ENCODE data around the gene PTPRU. TPM values are rescaled to one million over a fixed set of nuclear protein-coding genes. Genes with fewer than 3 reads are reported as not detected.
A peak's percentile ranks its signal among the peaks of the same experiment; 100 is the strongest.

PTPRU gene
- total RNA-seq, 1 experiment from 2014 or later, result 6.8 TPM

DNA sequence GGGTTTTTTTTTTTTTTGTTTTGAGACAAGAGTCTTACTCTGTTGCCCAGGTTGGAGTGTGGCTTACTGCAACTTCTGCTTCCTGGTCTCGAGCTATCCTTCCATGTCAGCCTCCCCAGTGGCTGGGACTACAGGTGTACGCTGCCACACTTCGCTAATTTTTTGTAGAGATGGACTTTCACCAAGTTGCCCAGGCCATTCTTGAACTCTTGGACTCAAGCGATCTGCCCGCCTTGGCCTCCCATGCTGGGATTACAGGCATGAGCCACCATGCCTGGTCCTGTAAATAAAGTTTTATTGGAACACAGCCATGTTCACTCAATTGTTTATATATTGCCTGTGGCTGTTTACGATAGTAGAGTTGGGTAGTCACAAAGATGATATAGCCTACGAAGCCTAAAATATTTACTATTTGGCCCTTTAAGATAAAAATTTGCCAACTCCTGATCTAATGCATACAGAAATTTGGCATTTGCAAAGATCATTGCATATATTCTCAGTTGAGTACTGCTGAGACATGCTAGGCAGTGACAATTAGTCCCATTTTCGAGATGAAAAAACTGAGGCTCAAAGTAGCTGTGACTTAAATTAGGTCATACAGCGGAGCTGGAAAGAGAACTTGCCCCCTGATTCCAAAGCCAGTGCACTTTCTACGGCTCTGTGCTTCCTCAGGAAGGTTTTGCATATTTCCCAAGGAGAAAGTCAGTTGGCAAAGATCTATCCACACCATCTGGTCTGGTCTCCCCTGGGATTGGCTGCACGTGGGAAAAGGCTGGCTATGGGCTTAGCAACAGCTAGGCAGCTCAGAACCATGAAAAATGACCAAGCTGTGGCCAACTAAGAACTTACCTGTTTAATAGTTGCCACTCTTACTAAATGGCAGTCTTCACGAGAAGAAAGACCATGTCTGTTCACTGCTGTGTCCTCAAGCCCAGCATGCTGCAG is 25.0 kb upstream of the PTPRU start:
- intact Hi-C loops (cut with micrococcal nuclease; ENCODE audit: unreplicated experiment), result no loop called here
- ChIA-PET POLR2A (ENCODE audit: low non-redundant PET) (interaction anchor here (0.7 kb wide), 1 partner anchor 9 kb away, joined by 8 read pairs; no protein-coding TSS in a partner anchor), CTCF (no interaction called here)
- TF ChIP-seq EZH2 (IDR thresholded peaks at IDR 0.05; ENCODE audit: borderline replicate concordance, low read depth, low read length, poor library complexity, severe bottlenecking), result no peak
- TF ChIP-seq, protein P1, sequence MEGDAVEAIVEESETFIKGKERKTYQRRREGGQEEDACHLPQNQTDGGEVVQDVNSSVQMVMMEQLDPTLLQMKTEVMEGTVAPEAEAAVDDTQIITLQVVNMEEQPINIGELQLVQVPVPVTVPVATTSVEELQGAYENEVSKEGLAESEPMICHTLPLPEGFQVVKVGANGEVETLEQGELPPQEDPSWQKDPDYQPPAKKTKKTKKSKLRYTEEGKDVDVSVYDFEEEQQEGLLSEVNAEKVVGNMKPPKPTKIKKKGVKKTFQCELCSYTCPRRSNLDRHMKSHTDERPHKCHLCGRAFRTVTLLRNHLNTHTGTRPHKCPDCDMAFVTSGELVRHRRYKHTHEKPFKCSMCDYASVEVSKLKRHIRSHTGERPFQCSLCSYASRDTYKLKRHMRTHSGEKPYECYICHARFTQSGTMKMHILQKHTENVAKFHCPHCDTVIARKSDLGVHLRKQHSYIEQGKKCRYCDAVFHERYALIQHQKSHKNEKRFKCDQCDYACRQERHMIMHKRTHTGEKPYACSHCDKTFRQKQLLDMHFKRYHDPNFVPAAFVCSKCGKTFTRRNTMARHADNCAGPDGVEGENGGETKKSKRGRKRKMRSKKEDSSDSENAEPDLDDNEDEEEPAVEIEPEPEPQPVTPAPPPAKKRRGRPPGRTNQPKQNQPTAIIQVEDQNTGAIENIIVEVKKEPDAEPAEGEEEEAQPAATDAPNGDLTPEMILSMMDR (conservative IDR thresholded peaks at IDR 0.05; ENCODE audit: low read depth, low read length), result no peak
- H3K36me3 ChIP-seq (ENCODE audit: insufficient read depth, low read length, poor library complexity, severe bottlenecking), result peaks cover 45% of the 10 kb centered on the region
- DNase-seq (ENCODE audit: low spot score), result no peak
- H3K9me3 ChIP-seq (ENCODE audit: low read depth, low read length, poor library complexity, severe bottlenecking), result no peaks in the 10 kb centered on the region
- H3K4me1 ChIP-seq (ENCODE audit: insufficient read depth, low read length, poor library complexity, severe bottlenecking), result no peaks in the 10 kb centered on the region
- H3K27ac ChIP-seq (ENCODE audit: low read depth, low read length, poor library complexity, severe bottlenecking), result no peak overlapping the region
- BruUV-seq (replicated peaks), result no TSS peak
- no peak overlapping the region for H3K4me3 ChIP-seq (ENCODE audit: low read depth, low read length, poor library complexity, severe bottlenecking)
- no peaks in the 10 kb centered on the region for H3K27me3 ChIP-seq (replicated peaks; ENCODE audit: insufficient read depth, low read depth, low read length, poor library complexity)

DNA sequence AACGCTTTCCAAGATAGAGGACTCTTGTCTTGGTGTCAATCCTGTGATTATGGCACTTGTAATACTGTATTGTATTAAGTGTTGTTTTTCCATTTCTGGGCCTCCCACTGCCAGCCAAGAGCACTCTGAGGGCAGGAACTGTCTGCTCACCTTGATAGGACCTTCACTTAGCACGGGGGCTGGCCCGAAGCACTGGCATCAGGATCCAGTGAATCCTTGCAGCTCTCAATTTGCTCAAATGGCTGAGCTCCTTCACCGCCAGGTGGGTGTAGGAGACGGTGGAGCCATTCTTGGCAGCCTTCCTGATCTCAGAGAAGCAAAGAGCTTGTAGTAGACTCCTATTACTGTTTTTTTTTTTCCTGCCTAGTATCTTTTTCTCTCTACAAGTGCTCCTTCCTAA is 23.3 kb upstream of the PTPRU start:
- BruUV-seq (replicated peaks), result no TSS peak
- intact Hi-C loops (cut with micrococcal nuclease; ENCODE audit: unreplicated experiment), result no loop called here
- CTCF ChIA-PET, result interaction anchor here (0.5 to 0.7 kb wide), 2 partner anchors 177 to 331 kb away, joined by 6 to 7 read pairs; no protein-coding TSS in a partner anchor

DNA sequence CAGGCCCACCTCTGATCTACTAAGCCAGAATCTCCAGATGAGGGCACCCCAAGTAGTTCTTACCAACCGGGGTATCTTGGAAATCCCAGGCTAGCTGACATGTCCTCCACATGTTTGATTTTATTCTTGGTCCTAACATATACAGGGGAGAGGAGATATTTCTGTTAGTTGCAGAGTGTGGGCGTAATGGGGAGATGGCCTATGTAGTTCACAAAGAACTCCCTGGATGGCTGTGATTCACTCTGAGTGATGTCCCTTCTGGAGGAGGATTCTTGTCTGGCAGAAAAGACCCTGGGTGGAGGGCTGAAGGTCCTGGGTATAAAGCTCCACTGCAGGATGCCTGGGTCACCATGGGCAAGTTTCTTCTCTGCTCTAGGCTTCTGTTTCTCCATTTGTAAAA is 18.7 kb upstream of the PTPRU start:
- POLR2A ChIA-PET (ENCODE audit: low non-redundant PET), result no interaction called here

More for the DNA sequence above, 23.3 kb upstream of the PTPRU start:
- no peak overlapping the region for H3K27ac ChIP-seq (ENCODE audit: low read depth, low read length, poor library complexity, severe bottlenecking)
- TF ChIP-seq EZH2 (IDR thresholded peaks at IDR 0.05; ENCODE audit: borderline replicate concordance, low read depth, low read length, poor library complexity, severe bottlenecking), result no peak
- TF ChIP-seq, protein P1 (conservative IDR thresholded peaks at IDR 0.05; ENCODE audit: low read depth, low read length), result no peak
- peaks cover 46% of the 10 kb centered on the region for H3K36me3 ChIP-seq (ENCODE audit: insufficient read depth, low read length, poor library complexity, severe bottlenecking)
- H3K27me3 ChIP-seq (replicated peaks; ENCODE audit: insufficient read depth, low read depth, low read length, poor library complexity), result no peaks in the 10 kb centered on the region
- DNase-seq (ENCODE audit: low spot score), result no peak
- H3K4me1 ChIP-seq (ENCODE audit: insufficient read depth, low read length, poor library complexity, severe bottlenecking), result peaks cover 4% of the 10 kb centered on the region
- H3K9me3 ChIP-seq (ENCODE audit: low read depth, low read length, poor library complexity, severe bottlenecking), result no peaks in the 10 kb centered on the region
- POLR2A ChIA-PET (ENCODE audit: low non-redundant PET), result no interaction called here
- no peak overlapping the region for H3K4me3 ChIP-seq (ENCODE audit: low read depth, low read length, poor library complexity, severe bottlenecking)

More for the DNA sequence above, 18.7 kb upstream of the PTPRU start:
- H3K4me1 ChIP-seq (ENCODE audit: insufficient read depth, low read length, poor library complexity, severe bottlenecking), result peaks cover 8% of the 10 kb centered on the region
- no peaks in the 10 kb centered on the region for H3K27me3 ChIP-seq (replicated peaks; ENCODE audit: insufficient read depth, low read depth, low read length, poor library complexity)
- BruUV-seq (replicated peaks), result no TSS peak
- H3K36me3 ChIP-seq (ENCODE audit: insufficient read depth, low read length, poor library complexity, severe bottlenecking), result peaks cover 32% of the 10 kb centered on the region
- peak overlapping the region; percentile 24 for H3K27ac ChIP-seq (ENCODE audit: low read depth, low read length, poor library complexity, severe bottlenecking)
- CTCF ChIA-PET, result no interaction called here
- no peak for DNase-seq (ENCODE audit: low spot score)
- intact Hi-C loops (cut with micrococcal nuclease; ENCODE audit: unreplicated experiment), result no loop called here
- no peaks in the 10 kb centered on the region for H3K9me3 ChIP-seq (ENCODE audit: low read depth, low read length, poor library complexity, severe bottlenecking)
- TF ChIP-seq EZH2 (IDR thresholded peaks at IDR 0.05; ENCODE audit: borderline replicate concordance, low read depth, low read length, poor library complexity, severe bottlenecking), result no peak
- H3K4me3 ChIP-seq (ENCODE audit: low read depth, low read length, poor library complexity, severe bottlenecking), result no peak overlapping the region

Measured in A673 (cell line).